PC-9 (cell line): ENCODE measurements around the gene SLC16A9.

Experiments
- EZH2 ChIP-seq: fragments of 200-600 bp; sonication (generic); IDR thresholded peaks from 2 replicates; pipeline ENCODE4 v1.8.0; 2017; ENCODE audit warnings: antibody characterized with exemption, low read depth
- TF ChIP-seq, protein P1 (sequence below): fragments of 200-600 bp; sonication (generic); conservative IDR thresholded peaks from 2 replicates; pipeline ENCODE4 v1.6.1; 2017; ENCODE audit warnings: mixed run types, antibody characterized with exemption, mild to moderate bottlenecking, moderate library complexity

DNA sequence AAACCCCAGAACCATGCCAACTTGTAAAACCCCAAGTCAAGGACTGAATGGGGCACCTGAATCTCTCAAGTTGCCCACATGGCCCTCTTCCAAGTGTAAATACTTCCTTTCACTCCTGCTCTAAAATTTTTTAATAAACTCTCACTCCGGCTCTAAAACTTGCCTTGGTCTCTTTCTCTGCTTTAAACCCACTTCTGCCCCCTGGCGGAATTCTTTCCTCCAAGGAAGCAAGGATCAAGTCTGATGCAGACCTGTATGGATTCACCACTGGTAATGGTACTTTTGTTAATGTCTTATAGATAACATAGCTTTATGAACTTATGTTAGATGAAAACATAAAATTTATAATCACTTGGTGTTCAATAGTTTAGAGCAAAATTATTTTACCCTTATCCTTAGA is 33.8 kb downstream of the SLC16A9 start:
- TF ChIP-seq, protein P1, sequence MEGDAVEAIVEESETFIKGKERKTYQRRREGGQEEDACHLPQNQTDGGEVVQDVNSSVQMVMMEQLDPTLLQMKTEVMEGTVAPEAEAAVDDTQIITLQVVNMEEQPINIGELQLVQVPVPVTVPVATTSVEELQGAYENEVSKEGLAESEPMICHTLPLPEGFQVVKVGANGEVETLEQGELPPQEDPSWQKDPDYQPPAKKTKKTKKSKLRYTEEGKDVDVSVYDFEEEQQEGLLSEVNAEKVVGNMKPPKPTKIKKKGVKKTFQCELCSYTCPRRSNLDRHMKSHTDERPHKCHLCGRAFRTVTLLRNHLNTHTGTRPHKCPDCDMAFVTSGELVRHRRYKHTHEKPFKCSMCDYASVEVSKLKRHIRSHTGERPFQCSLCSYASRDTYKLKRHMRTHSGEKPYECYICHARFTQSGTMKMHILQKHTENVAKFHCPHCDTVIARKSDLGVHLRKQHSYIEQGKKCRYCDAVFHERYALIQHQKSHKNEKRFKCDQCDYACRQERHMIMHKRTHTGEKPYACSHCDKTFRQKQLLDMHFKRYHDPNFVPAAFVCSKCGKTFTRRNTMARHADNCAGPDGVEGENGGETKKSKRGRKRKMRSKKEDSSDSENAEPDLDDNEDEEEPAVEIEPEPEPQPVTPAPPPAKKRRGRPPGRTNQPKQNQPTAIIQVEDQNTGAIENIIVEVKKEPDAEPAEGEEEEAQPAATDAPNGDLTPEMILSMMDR = peak; percentile 42; the same call in 1 of the 2 replicates
- no peak for TF ChIP-seq EZH2
